GM10248 (cell line): ENCODE data around the gene MACROD1.

Source experiments
- CTCF ChIA-PET: fragments of 300-600 bp; sonication (Branson Sonifier 250); formaldehyde crosslinking; extraction: SDS; loops from one replicate; lab custom pipeline; 2021; ENCODE audit warnings: antibody characterized with exemption; lab: Yijun Ruan, JAX
- POLR2A ChIA-PET: fragments of 350-650 bp; sonication (Branson Sonifier 250); formaldehyde crosslinking; extraction: SDS; loops from one replicate; lab custom pipeline; 2020; ENCODE audit warnings: antibody characterized with exemption; lab: Yijun Ruan, JAX
- DNase-seq: peaks from one replicate; pipeline ENCODE4 v3.0.0; 2012; ENCODE audit errors: extremely low spot score
- CTCF ChIP-seq: IDR thresholded peaks from 2 replicates; pipeline ENCODE4 v1.5.1; 2012; ENCODE audit warnings: mild to moderate bottlenecking, low read depth; ENCODE audit errors: extremely low read depth, missing control alignments, control extremely low read depth

Gene MACROD1

GRCh38 chr11:64018310-64018709, 147.6 kb downstream of the MACROD1 start:
- CTCF ChIA-PET = interaction anchor here (1.5 kb wide), 1 partner anchor 16 kb away, joined by 3 read pairs; no protein-coding TSS in a partner anchor
- no peak for DNase-seq
- POLR2A ChIA-PET = no interaction called here
- no peak for TF ChIP-seq CTCF

GRCh38 chr11:64017945-64018224, 148.0 kb downstream of the MACROD1 start:
- DNase-seq = no peak
- POLR2A ChIA-PET = no interaction called here
- TF ChIP-seq CTCF = no peak
- CTCF ChIA-PET = interaction anchor here (1.5 kb wide), 1 partner anchor 16 kb away, joined by 3 read pairs; no protein-coding TSS in a partner anchor

- CTCF ChIA-PET = interaction anchor here (1.1 to 5.2 kb wide), 2 partner anchors 15 to 137 kb away, joined by 3 to 35 read pairs; no protein-coding TSS in a partner anchor
- POLR2A ChIA-PET = no interaction called here
- TF ChIP-seq CTCF = no peak
- no peak for DNase-seq
Measured at GRCh38 chr11:64015935-64016845, 149.7 kb downstream of the MACROD1 start.

GRCh38 chr11:64015510-64015909, 150.4 kb downstream of the MACROD1 start:
- POLR2A ChIA-PET = no interaction called here
- no peak for TF ChIP-seq CTCF
- CTCF ChIA-PET = interaction anchor here (0.7 to 5.2 kb wide), 3 partner anchors 9 to 138 kb away, joined by 3 to 35 read pairs (median 3); no protein-coding TSS in a partner anchor
- DNase-seq = no peak

GRCh38 chr11:64014356-64014755, 151.6 kb downstream of the MACROD1 start:
- DNase-seq = no peak
- CTCF ChIA-PET = interaction anchor here (0.9 to 5.2 kb wide), 5 partner anchors 9 to 135 kb away, joined by 3 to 35 read pairs (median 3); no protein-coding TSS in a partner anchor
- no peak for TF ChIP-seq CTCF
- POLR2A ChIA-PET = no interaction called here

- CTCF ChIA-PET = interaction anchor here (0.9 to 5.2 kb wide), 5 partner anchors 10 to 136 kb away, joined by 3 to 35 read pairs (median 3); no protein-coding TSS in a partner anchor
- no peak for DNase-seq
- POLR2A ChIA-PET = no interaction called here
- TF ChIP-seq CTCF = no peak
Measured at GRCh38 chr11:64013141-64013896, 152.6 kb downstream of the MACROD1 start.
